Fibroblast of lung (primary cell): ENCODE data around the gene TMPRSS11A.

Source experiments
- EZH2 ChIP-seq: IDR thresholded peaks from 2 replicates; pipeline ENCODE4 v1.5.1; 2012; ENCODE audit warnings: low read length, control low read depth, mild to moderate bottlenecking; ENCODE audit errors: missing control alignments
- TF ChIP-seq, protein P1 (sequence below), 2 donors: IDR thresholded peaks in 1 of 2; conservative IDR thresholded peaks in 1 of 2; 1 replicate in 1 of 2; 2 replicates in 1 of 2; pipeline ENCODE4 v1.5.1; 2011 to 2012; ENCODE audit warnings: low read length in 2 of 2, control low read depth in 1 of 2, inconsistent platforms in 1 of 2, low read depth in 1 of 2, mild to moderate bottlenecking in 1 of 2

DNA sequence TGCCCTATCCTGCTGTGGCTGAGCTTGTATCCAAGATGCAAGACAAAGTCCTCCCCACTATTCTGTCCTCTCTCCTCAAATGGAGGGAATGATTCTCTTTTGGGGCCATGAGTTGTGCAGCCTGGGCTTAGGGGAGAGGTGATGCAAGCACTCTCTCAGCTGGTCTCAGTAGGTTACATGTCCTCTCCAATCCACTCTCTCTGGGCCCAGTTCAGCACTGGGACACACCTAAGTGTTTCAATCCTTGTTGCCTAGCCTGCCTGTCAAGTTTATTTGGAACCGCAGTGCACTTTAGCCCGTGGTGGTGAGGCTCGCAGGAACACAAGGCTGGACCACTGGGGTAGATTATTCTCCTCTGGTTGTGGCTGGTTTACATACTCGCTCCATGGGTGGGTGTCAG lies 55.6 kb downstream of the TMPRSS11A start:
- TF ChIP-seq, protein P1, sequence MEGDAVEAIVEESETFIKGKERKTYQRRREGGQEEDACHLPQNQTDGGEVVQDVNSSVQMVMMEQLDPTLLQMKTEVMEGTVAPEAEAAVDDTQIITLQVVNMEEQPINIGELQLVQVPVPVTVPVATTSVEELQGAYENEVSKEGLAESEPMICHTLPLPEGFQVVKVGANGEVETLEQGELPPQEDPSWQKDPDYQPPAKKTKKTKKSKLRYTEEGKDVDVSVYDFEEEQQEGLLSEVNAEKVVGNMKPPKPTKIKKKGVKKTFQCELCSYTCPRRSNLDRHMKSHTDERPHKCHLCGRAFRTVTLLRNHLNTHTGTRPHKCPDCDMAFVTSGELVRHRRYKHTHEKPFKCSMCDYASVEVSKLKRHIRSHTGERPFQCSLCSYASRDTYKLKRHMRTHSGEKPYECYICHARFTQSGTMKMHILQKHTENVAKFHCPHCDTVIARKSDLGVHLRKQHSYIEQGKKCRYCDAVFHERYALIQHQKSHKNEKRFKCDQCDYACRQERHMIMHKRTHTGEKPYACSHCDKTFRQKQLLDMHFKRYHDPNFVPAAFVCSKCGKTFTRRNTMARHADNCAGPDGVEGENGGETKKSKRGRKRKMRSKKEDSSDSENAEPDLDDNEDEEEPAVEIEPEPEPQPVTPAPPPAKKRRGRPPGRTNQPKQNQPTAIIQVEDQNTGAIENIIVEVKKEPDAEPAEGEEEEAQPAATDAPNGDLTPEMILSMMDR (conservative IDR thresholded peaks at IDR 0.05 in 1 of 2, IDR thresholded peaks at IDR 0.05 in 1 of 2; ENCODE audit: low read depth in 1 of 2, low read length in 2 of 2) = no peak
- TF ChIP-seq EZH2 = no peak
